PC-9 (cell line): ENCODE data around the gene FBN1.

Experiments
- EZH2 ChIP-seq: fragments of 200-600 bp; sonication (generic); IDR thresholded peaks from 2 replicates; pipeline ENCODE4 v1.8.0; 2017; ENCODE audit warnings: antibody characterized with exemption, low read depth
- TF ChIP-seq, protein P1 (sequence below): fragments of 200-600 bp; sonication (generic); conservative IDR thresholded peaks from 2 replicates; pipeline ENCODE4 v1.6.1; 2017; ENCODE audit warnings: mixed run types, antibody characterized with exemption, mild to moderate bottlenecking, moderate library complexity

DNA sequence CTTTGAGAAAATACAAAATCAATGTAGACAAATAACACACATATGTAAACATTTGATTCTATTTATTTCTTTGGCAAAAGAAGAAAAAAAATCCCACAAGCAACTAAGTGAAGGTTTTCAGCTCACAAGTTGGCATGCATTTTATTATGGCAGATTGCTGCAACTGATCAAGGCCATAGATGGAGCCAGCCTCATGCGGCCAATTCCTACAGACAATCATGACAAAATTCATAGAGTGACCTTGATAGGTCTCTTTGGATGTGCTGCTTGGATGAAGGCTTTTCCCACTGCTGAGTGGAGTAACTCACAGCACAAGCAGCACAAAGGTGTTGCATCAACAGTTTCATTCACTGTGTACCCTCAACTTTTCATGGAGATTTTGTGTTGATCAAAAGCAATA is 22.1 kb downstream of the FBN1 start:
- no peak for TF ChIP-seq EZH2
- TF ChIP-seq, protein P1, sequence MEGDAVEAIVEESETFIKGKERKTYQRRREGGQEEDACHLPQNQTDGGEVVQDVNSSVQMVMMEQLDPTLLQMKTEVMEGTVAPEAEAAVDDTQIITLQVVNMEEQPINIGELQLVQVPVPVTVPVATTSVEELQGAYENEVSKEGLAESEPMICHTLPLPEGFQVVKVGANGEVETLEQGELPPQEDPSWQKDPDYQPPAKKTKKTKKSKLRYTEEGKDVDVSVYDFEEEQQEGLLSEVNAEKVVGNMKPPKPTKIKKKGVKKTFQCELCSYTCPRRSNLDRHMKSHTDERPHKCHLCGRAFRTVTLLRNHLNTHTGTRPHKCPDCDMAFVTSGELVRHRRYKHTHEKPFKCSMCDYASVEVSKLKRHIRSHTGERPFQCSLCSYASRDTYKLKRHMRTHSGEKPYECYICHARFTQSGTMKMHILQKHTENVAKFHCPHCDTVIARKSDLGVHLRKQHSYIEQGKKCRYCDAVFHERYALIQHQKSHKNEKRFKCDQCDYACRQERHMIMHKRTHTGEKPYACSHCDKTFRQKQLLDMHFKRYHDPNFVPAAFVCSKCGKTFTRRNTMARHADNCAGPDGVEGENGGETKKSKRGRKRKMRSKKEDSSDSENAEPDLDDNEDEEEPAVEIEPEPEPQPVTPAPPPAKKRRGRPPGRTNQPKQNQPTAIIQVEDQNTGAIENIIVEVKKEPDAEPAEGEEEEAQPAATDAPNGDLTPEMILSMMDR, result no peak
